Endothelial cell of umbilical vein (primary cell): ENCODE results near the gene MRM1. TPM values are rescaled to one million over a fixed set of nuclear protein-coding genes. Genes with fewer than 3 reads are reported as not detected.
A peak's percentile ranks its signal among the peaks of the same experiment; 100 is the strongest.

Experiments
- BruUV-seq: library from RNA; stranded (reverse); fragments of 400-500 nt; replicated peaks from 2 replicates; lab custom pipeline; 2021; lab: Mats Ljungman, UMichigan
- CTCF ChIA-PET: fragments of 300-600, 350-600 bp; sonication (Branson Sonifier 250); formaldehyde crosslinking; loops from one replicate; lab custom pipeline; 2021; ENCODE audit warnings: antibody characterized with exemption, inconsistent platforms; lab: Charles Lee
- POLR2A ChIA-PET: fragments of 300-600, 350-600 bp; sonication (Branson Sonifier 250); formaldehyde crosslinking; loops from one replicate; lab custom pipeline; 2021; ENCODE audit warnings: antibody characterized with exemption, inconsistent platforms; lab: Charles Lee
- DNase-seq: peaks from one replicate; pipeline ENCODE4 v3.0.0-alpha.2; 2011; ENCODE audit warnings: low read depth, low spot score
- FAIRE-seq: peaks from 2 replicates; lab custom pipeline; 2011; peaks lifted over from hg19 to GRCh38; lab: Jason Lieb, UNC
- H2AFZ ChIP-seq: 2 replicates; pipeline ENCODE4 v1.6.0; 2012; ENCODE audit warnings: low read depth, low read length, control low read depth, inconsistent platforms
- H3K27ac ChIP-seq: 2 replicates; pipeline ENCODE4 v1.5.1; 2011; ENCODE audit warnings: low read depth, mild to moderate bottlenecking, control low read depth, low read length, moderate library complexity; ENCODE audit not compliant: insufficient read depth
- H3K27me3 ChIP-seq, 2 experiments: 2 replicates each; pipeline versions ENCODE4 v1.6.0 to v1.6.1; 2011; ENCODE audit warnings: low read length in 2 of 2, mixed read lengths in 1 of 2; ENCODE audit not compliant: control insufficient read depth in 2 of 2, insufficient read depth in 2 of 2
- H3K36me3 ChIP-seq, 2 experiments: 2 replicates in 1 of 2; 3 replicates in 1 of 2; pipeline ENCODE4 v1.5.1; 2011; ENCODE audit warnings: low read length in 2 of 2, mild to moderate bottlenecking in 1 of 2, moderate library complexity in 1 of 2; ENCODE audit not compliant: control insufficient read depth in 2 of 2, insufficient read depth in 2 of 2; ENCODE audit errors: extremely low read depth in 1 of 2
- H3K4me1 ChIP-seq: 3 replicates; pipeline ENCODE4 v1.5.1; 2011; ENCODE audit warnings: mild to moderate bottlenecking, low read length; ENCODE audit not compliant: control insufficient read depth, insufficient read depth; ENCODE audit errors: extremely low read depth
- H3K4me2 ChIP-seq: 2 replicates; pipeline ENCODE4 v1.6.1; 2011; ENCODE audit warnings: low read length, control low read depth, mixed read lengths; ENCODE audit not compliant: insufficient read depth
- H3K4me3 ChIP-seq, 3 experiments: fragments of 200-600 bp in 1 of 3; sonication (generic), shearing (Covaris generic) in 1 of 3; replicated peaks in 1 of 3; 2 replicates each; pipeline ENCODE4 v1.5.1; 2011 to 2016; ENCODE audit warnings: control low read depth in 3 of 3, low read length in 3 of 3, mild to moderate bottlenecking in 2 of 3, inconsistent platforms in 1 of 3, low read depth in 1 of 3, moderate library complexity in 1 of 3; ENCODE audit not compliant: insufficient read depth in 1 of 3
- H3K79me2 ChIP-seq: 2 replicates; pipeline ENCODE4 v1.6.0; 2012; ENCODE audit warnings: low read length, inconsistent platforms; ENCODE audit not compliant: control insufficient read depth, insufficient read depth
- H3K9ac ChIP-seq: replicated peaks from 2 replicates; pipeline ENCODE3; 2011; ENCODE audit warnings: low read length, control low read depth; ENCODE audit not compliant: insufficient read depth; ENCODE audit errors: extremely low read depth
- H3K9me1 ChIP-seq: replicated peaks from 3 replicates; pipeline ENCODE4 v1.6.0; 2011; ENCODE audit warnings: mild to moderate bottlenecking, low read length; ENCODE audit not compliant: control insufficient read depth, insufficient read depth; ENCODE audit errors: extremely low read depth
- H3K9me3 ChIP-seq: replicated peaks from 2 replicates; pipeline ENCODE4 v1.5.1; 2012; ENCODE audit warnings: low read length, inconsistent platforms; ENCODE audit not compliant: control insufficient read depth, insufficient read depth
- H4K20me1 ChIP-seq: replicated peaks from 2 replicates; pipeline ENCODE3; 2011; ENCODE audit warnings: mild to moderate bottlenecking, low read length; ENCODE audit not compliant: control insufficient read depth, insufficient read depth; ENCODE audit errors: extremely low read depth
- CTCF ChIP-seq, 2 donors: IDR thresholded peaks; 1 replicate in 1 of 2; 2 replicates in 1 of 2; pipeline ENCODE4 v1.5.1; 2011; ENCODE audit warnings: low read length in 2 of 2, mild to moderate bottlenecking in 2 of 2, moderate library complexity in 2 of 2, control low read depth in 1 of 2, inconsistent platforms in 1 of 2, low read depth in 1 of 2; ENCODE audit not compliant: insufficient read depth in 1 of 2; ENCODE audit errors: extremely low read depth in 1 of 2
- EZH2 ChIP-seq: IDR thresholded peaks from 2 replicates; pipeline ENCODE4 v1.6.1; 2012; ENCODE audit warnings: borderline replicate concordance, low read depth, mild to moderate bottlenecking, moderate library complexity, low read length, inconsistent platforms; ENCODE audit not compliant: severe bottlenecking
- FOS ChIP-seq: IDR thresholded peaks from 2 replicates; pipeline ENCODE4 v1.6.1; 2011; ENCODE audit warnings: mild to moderate bottlenecking, low read length, moderate library complexity, borderline replicate concordance; ENCODE audit not compliant: insufficient read depth
- GATA2 ChIP-seq: IDR thresholded peaks from 2 replicates; pipeline ENCODE4 v1.7.0; 2011; ENCODE audit warnings: low read depth, mild to moderate bottlenecking, moderate library complexity, mixed read lengths, low read length; ENCODE audit not compliant: insufficient read length, insufficient read depth
- JUN ChIP-seq: IDR thresholded peaks from 2 replicates; pipeline ENCODE4 v1.6.1; 2011; ENCODE audit warnings: borderline replicate concordance, low read depth; ENCODE audit not compliant: insufficient read length, insufficient read depth
- MAX ChIP-seq: IDR thresholded peaks from 2 replicates; pipeline ENCODE4 v1.6.1; 2011; ENCODE audit not compliant: insufficient read depth, insufficient read length
- MYC ChIP-seq: IDR thresholded peaks from one replicate; pipeline ENCODE4 v1.6.1; 2011; ENCODE audit warnings: mild to moderate bottlenecking, low read depth, low read length
- POLR2A ChIP-seq: IDR thresholded peaks from 2 replicates; pipeline ENCODE4 v1.6.1; 2012; ENCODE audit warnings: low read depth, mild to moderate bottlenecking, control low read depth, low read length
- POLR2AphosphoS5 ChIP-seq: IDR thresholded peaks from 2 replicates; pipeline ENCODE4 v1.6.1; 2012; ENCODE audit warnings: low read depth, mild to moderate bottlenecking, control low read depth, low read length, moderate library complexity; ENCODE audit not compliant: insufficient read depth
- dilution Hi-C: fragments of 300-500 bp; cut with MboI; formaldehyde crosslinking; loops from one replicate; pipeline ENCODE4 v1.15.0; 2019; ENCODE audit warnings: low sequenced_read_pairs; ENCODE audit not compliant: extremely low pct_ligation_motif_present
- intact Hi-C: fragments of 100-400 bp; cut with micrococcal nuclease; formaldehyde crosslinking; loops from one replicate; pipeline ENCODE4 v1.10.0; 2022
- polyA plus RNA-seq, 4 experiments: library from polyadenylated mRNA; depleted of rRNA in 3 of 4; stranded (reverse) in 3 of 4; unstranded in 1 of 4; fragments of >200 nt; gene quantifications; 2 replicates each; pipeline versions ENCODE4 v1.2.1 to v1.2.3, GENCODE V29; 2011 to 2012; ENCODE audit warnings: missing spikeins in 1 of 4
- total RNA-seq: library from RNA; stranded (reverse); gene quantifications from 2 replicates; pipeline ENCODE4 v1.2.3, GENCODE V29; 2021

The MRM1 gene
- total and polyA plus RNA-seq, 2 donors (not counting 3 experiments of a cell fraction or from before 2014, with no cell fraction given) = 3.7 to 5.9 TPM

- H3K4me1 ChIP-seq = no peaks in the 10 kb centered on the region
- intact Hi-C loops (no loop called here), dilution Hi-C loops (loop anchor here (25.0 kb wide), 1 partner anchor 405 kb away; no protein-coding TSS in a partner anchor)
- H3K27me3 ChIP-seq = peaks cover 15 to 20% of the 10 kb centered on the region in 2 experiments
- H3K36me3 ChIP-seq = no peaks in the 10 kb centered on the region
- BruUV-seq = no TSS peak
- FAIRE-seq (no peak), DNase-seq (no peak)
- H3K4me3 ChIP-seq = peak overlapping the region in 1 of 3 experiments; percentile 35
- TF ChIP-seq MAX = no peak
- no peaks in the 10 kb centered on the region for H3K9me1 ChIP-seq
- ChIA-PET POLR2A (no interaction called here), CTCF (interaction anchor here (1.1 kb wide), 1 partner anchor 390 kb away, joined by 6 read pairs; no protein-coding TSS in a partner anchor)
- no peak overlapping the region for H3K9ac ChIP-seq
- no peaks in the 10 kb centered on the region for H4K20me1 ChIP-seq
- H3K27ac ChIP-seq = no peak overlapping the region
- H3K79me2 ChIP-seq = no peaks in the 10 kb centered on the region
- peak overlapping the region; percentile 49 for H2AFZ ChIP-seq
- H3K9me3 ChIP-seq = no peaks in the 10 kb centered on the region
- H3K4me2 ChIP-seq = no peak overlapping the region
Measured at GRCh38 chr17:36657390-36657762, 56.0 kb downstream of the MRM1 start.

- Histone ChIP-seq H3K9ac (no peak overlapping the region), H2AFZ (peak overlapping the region; percentile 49), H3K79me2 (no peaks in the 10 kb centered on the region), H3K4me3 (peak overlapping the region in 1 of 3 experiments; percentile 35), H3K4me2 (no peak overlapping the region), H3K9me3 (no peaks in the 10 kb centered on the region), H4K20me1 (no peaks in the 10 kb centered on the region), H3K9me1 (no peaks in the 10 kb centered on the region), H3K4me1 (no peaks in the 10 kb centered on the region), H3K36me3 (no peaks in the 10 kb centered on the region), H3K27me3 (peaks cover 15 to 20% of the 10 kb centered on the region in 2 experiments), H3K27ac (no peak overlapping the region)
- dilution Hi-C loops = loop anchor here (25.0 kb wide), 1 partner anchor 404 kb away; no protein-coding TSS in a partner anchor
- intact Hi-C loops = no loop called here
- BruUV-seq = no TSS peak
- TF ChIP-seq JUN (no peak), POLR2A (no peak), GATA2 (no peak), MYC (no peak), FOS (no peak), MAX (no peak), CTCF (IDR thresholded peaks at IDR 0.05; ENCODE audit: extremely low read depth in 1 of 2, insufficient read depth in 1 of 2, low read depth in 1 of 2, low read length in 2 of 2) (peak in 1 of 2 donors; percentile 28), POLR2AphosphoS5 (no peak), EZH2 (peak; percentile 83)
- no peak for FAIRE-seq
- ChIA-PET POLR2A (no interaction called here), CTCF (interaction anchor here (1.1 to 1.3 kb wide), 2 partner anchors 291 to 389 kb away, joined by 3 to 7 read pairs; no protein-coding TSS in a partner anchor)
- no peak for DNase-seq
Measured at GRCh38 chr17:36657763-36658490, 56.5 kb downstream of the MRM1 start.
